GM18526 (cell line): Measurements from ENCODE around the gene AK5.

Experiments used
- POLR2A ChIP-seq: IDR thresholded peaks from 3 replicates; pipeline ENCODE4 v1.6.1; 2011; ENCODE audit not compliant: insufficient read length; ENCODE audit errors: extremely low read depth

The AK5 gene

GRCh38 chr1:77545970-77546369 is 264.2 kb downstream of the AK5 start:
- TF ChIP-seq POLR2A: no peak

GRCh38 chr1:77546890-77547289 is 265.1 kb downstream of the AK5 start:
- TF ChIP-seq POLR2A: no peak

- no peak for TF ChIP-seq POLR2A
These were observed 266.5 kb downstream of the AK5 start for GRCh38 chr1:77548285-77548684.

- TF ChIP-seq POLR2A: no peak
These were observed 268.3 kb downstream of the AK5 start for GRCh38 chr1:77550135-77550534.

- TF ChIP-seq POLR2A: no peak
These were observed 270.8 kb downstream of the AK5 start for GRCh38 chr1:77552626-77553025.

GRCh38 chr1:77553568-77554291 is 271.9 kb downstream of the AK5 start:
- TF ChIP-seq POLR2A: no peak

- no peak for TF ChIP-seq POLR2A
These were observed 274.2 kb downstream of the AK5 start for GRCh38 chr1:77556045-77556444.

- TF ChIP-seq POLR2A: no peak
These were observed 275.2 kb downstream of the AK5 start for GRCh38 chr1:77557053-77557452.

GRCh38 chr1:77558591-77559164 is 276.9 kb downstream of the AK5 start:
- TF ChIP-seq POLR2A: no peak

GRCh38 chr1:77560741-77561140 is 278.9 kb downstream of the AK5 start:
- TF ChIP-seq POLR2A: no peak

- no peak for TF ChIP-seq POLR2A
These were observed 280.9 kb downstream of the AK5 start for GRCh38 chr1:77562596-77563150.

GRCh38 chr1:77565321-77565720 is 283.5 kb downstream of the AK5 start:
- TF ChIP-seq POLR2A: no peak

GRCh38 chr1:77571642-77572041 is 289.8 kb downstream of the AK5 start:
- no peak for TF ChIP-seq POLR2A

- no peak for TF ChIP-seq POLR2A
These were observed 297.7 kb downstream of the AK5 start for GRCh38 chr1:77579547-77579946.

- TF ChIP-seq POLR2A: no peak
These were observed 301.1 kb downstream of the AK5 start for GRCh38 chr1:77582905-77583304.

- TF ChIP-seq POLR2A: no peak
These were observed 301.7 kb downstream of the AK5 start for GRCh38 chr1:77583483-77583882.

- no peak for TF ChIP-seq POLR2A
These were observed 303.1 kb downstream of the AK5 start for GRCh38 chr1:77584884-77585283.

GRCh38 chr1:77585610-77586314 is 303.9 kb downstream of the AK5 start:
- no peak for TF ChIP-seq POLR2A
